GM20431 (cell line): ENCODE measurements around the gene ERVW-1.
"Not testable (repeated sequence)": the region's sequence is repeated elsewhere in the genome, so short reads cannot be mapped to it uniquely, and the experiment has no call there.

Experiments
- in situ Hi-C: fragments of 300-500 bp; cut with MseI, MboI; formaldehyde crosslinking; loops from one replicate; pipeline ENCODE4 v1.15.0; 2020; ENCODE audit warnings: low sequenced_read_pairs; ENCODE audit not compliant: unreplicated experiment

The ERVW-1 gene

DNA sequence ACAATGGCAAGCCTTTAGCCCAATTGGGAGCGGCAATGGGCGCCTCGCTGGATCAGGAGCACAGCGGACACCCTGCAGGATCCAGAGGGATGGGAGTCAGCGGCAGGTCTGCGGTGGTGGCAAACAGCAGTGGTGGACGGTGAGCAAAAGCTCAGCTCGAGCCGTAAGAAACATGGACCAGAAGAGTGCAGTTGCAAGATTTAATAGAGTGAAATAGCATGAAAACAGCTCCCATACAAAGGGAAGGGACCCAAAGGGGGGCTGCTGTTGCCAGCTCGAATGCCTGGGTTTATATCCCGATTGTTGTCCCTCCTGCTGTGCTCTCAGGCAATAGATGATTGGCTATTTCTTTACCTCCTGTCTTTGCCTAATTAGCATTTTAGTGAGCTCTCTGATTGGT lies at the start of gene ERVW-1:
Gene ERVW-1, minus strand, starts transcription at position 266 of the 400 bp plus-strand sequence. CDS start 7,565 bp downstream, outside the sequence.
- in situ Hi-C loops = not testable (repeated sequence)

DNA sequence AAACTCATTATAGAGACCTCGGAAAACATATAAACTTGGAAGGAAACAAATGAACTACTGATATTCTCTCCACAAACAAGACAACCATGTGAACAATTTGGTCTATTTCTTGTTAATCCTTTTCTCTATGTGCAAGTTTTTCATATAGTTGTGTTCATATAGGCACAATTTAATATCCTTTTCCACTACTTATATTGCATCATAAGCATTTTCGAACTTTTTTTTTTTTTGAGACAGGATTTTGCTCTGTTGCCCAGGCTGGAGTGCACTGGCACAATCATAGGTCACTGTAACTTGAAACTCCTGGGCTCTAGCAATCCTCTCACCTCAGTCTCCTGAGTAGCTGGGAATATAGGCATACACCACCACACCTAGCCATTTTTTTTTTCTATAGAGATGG lies 45.4 kb upstream of the ERVW-1 start:
- in situ Hi-C loops = no loop called here

DNA sequence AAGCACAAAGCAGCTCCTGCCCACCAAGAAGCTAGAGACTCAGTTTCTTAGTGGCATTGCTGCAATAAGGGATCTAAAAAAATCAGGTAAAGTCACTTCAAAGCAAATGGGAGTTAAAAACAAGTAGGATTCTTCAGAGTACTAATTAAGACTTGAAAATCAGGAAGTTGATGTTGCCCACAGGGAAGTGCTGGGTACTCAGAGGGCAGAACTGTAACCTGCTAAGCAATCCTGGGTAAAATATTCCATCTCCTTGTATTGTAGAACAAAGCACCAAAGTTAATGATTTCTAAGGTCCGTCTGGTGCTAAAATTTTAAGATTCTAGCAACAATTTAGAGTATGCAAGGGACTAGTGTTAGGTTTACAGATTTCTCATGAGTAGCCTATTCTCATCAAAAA lies 42.3 kb upstream of the ERVW-1 start:
- in situ Hi-C loops = no loop called here

- in situ Hi-C loops = no loop called here
These were observed 39.9 kb upstream of the ERVW-1 start for GRCh38 chr7:92517631-92518030.

GRCh38 chr7:92513167-92513902 lies 35.6 kb upstream of the ERVW-1 start:
- in situ Hi-C loops = no loop called here

DNA sequence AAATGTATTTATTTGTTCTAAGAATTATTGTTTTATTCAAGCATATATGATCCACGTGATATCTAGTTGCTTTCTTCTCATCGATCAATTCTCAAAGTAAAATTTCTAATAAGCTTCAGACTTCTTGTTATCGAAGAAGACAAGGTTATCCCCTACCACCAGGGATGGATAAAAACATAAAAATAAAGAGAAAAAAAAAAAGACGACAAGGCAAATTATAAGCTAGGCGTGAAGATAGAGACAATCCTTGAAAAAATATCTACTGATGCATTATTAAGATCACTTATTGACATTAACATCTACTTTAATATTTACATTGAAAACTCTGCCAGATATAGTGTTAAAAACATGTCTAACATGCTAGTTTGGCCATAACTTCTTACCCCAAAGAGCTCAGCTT lies 31.2 kb upstream of the ERVW-1 start:
- in situ Hi-C loops = no loop called here

DNA sequence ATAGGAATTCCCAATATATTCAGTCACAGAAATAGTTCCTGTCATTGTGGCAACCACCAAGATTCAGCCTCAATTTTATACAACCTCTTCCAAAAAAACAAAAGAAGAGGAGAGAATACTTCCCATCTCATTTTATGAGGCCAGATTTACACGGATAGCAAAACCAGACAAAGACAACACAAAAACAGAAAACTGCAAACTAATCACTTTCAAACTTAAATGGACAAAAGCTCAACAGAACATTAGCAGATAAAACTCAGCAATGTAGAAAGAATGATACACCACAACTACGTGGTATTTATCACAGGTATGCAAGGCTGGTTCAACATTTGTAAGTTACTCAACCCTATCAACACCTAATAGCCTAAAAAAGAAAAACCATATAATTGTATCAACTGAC lies 28.6 kb upstream of the ERVW-1 start:
- in situ Hi-C loops = no loop called here

- in situ Hi-C loops = no loop called here
These were observed 26.8 kb upstream of the ERVW-1 start for GRCh38 chr7:92504563-92504962.

GRCh38 chr7:92503767-92504166 lies 26.0 kb upstream of the ERVW-1 start:
- in situ Hi-C loops = no loop called here

DNA sequence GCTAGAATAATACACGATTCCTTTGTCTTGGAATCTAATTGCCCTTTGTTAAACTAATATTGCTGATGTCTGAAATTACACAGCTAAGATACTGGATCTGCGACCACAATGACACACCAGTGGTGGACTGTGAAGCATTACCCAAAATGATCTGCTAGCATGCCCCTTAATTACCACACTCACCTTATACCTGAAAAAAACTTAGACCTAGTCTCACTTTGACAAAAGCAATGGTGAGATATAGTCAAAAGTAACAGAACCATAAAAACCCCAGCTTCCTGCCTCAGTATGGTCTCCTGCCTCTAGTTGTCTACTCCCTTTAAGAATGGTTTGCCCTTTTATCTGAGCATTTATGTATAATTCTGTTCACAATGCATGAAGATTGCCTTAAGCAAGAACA lies 20.8 kb upstream of the ERVW-1 start:
- in situ Hi-C loops = no loop called here

DNA sequence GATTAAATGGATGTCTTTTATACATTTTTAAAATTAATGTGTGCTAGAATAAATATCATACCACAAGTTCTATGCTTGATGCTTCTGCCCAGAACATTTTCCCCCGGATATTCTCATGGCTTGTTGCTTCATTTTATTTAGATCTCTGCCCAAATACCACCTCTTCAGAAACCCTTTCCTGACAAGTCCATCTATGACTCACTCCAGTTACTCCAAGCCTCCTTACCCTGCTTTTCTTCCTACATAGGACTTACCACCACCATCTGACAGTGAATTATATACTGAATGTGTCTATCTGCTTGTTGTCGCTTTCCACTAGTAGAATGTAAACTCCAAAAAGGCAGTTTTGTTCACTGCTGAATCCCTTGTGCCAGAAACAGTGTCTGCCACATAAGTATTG lies 19.1 kb upstream of the ERVW-1 start:
- in situ Hi-C loops = no loop called here

DNA sequence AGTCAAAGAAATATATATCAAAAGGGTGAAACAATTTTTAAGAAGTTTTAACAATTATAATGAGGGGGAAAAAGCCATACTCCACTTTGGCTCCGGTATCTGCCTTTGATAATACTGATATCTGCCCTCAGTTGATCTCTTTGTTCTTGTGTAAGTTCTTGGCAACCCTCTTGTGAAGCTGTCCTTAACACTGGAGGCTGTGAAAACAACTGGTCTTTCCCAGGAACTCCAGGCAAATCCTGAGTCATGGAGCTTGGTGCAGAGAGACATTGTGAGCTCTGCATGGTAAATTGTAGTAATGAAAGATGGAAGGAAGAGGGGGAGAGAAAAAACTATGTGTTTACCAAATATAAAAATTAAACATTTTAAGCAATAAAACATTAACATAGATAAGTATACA lies 11.9 kb upstream of the ERVW-1 start:
- in situ Hi-C loops = no loop called here

- in situ Hi-C loops = no loop called here
These were observed 10.1 kb upstream of the ERVW-1 start for GRCh38 chr7:92487804-92488203.

DNA sequence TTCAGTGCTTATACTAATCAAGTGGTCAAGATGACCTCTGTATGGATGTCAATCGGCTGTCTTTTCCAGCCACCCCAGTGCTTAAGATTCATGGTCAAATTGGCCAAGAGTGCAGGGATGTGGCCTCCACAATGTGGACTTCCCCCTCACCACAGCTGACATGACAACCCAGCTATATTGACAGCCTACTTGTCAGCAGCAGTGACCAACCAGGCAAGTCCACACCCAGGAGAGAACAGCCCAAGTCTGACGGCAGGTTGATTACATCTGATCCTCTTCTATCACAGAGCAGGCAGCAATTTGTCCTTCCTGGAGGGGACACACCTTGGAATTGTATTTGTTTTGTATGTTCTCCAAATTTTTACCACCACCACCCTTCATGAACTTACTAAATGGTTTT lies 8.2 kb upstream of the ERVW-1 start:
- in situ Hi-C loops = no loop called here

DNA sequence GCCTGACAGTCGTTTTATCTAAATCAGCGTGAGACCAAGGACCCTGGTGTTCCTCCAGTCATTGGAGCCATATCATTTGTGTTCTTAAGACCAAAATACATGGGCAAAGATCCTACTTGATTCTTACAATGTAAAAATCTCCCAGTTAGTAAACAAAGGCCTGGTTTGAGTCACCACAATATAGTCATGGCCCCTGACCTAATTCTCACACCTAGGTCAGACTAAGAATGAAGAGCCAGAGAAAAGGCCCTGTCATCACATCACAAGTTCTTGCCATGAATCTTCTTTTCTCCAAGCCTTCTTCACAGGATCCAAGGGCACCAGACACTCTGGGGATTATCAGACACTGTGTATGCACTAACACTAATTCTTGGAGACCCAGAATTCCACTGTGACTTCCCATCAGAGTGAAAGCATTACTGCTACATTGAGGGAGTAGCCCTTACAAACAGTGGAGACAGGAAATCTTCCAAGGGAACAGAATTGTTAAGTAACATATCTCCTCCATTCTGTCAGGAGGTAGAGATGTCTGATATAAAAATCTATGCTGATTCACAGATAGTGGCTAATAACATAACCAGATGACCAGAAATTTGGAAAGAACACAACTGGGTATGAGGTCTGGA lies 7.6 kb upstream of the ERVW-1 start:
- in situ Hi-C loops = no loop called here

DNA sequence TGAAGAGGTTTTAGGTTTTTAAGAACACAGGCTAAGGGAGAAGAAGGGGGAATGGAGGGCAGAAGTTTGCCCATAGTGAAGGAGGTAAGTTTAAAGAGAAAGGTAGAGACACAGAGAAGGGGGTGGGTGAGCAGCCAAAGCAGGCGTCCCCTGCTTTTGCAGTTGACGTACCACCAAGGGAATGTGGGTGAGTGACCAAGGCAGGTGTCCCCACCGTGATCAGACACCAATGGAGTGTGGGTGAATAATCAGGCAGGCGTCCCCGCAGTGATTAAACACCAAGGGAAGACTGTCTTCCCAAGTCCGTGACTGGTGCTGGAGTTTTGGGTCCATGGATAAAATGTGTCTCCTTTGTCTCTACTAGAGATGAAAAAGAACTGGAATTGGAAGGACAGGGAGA lies 6.5 kb upstream of the ERVW-1 start:
- in situ Hi-C loops = not testable (repeated sequence)

DNA sequence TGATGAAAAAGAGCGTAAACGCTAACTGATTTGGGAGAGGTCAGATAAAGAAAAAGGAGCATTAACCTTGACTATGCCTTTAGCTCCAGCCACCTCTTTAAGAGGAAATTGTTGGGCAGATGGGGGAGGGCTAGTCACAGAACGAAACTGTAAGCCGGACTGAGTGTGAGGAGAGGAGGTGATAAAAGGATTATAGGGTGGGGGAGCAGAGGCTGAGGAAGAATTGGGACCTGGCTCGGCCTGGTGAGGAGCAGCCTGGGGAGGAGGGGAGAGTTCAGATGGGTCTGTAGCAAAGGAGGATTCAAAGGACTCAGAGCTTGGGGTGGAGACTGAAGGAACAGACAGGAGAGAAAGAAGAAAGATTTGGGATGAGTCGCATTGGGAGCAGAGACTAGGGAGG lies 5.9 kb upstream of the ERVW-1 start:
- in situ Hi-C loops = not testable (repeated sequence)

DNA sequence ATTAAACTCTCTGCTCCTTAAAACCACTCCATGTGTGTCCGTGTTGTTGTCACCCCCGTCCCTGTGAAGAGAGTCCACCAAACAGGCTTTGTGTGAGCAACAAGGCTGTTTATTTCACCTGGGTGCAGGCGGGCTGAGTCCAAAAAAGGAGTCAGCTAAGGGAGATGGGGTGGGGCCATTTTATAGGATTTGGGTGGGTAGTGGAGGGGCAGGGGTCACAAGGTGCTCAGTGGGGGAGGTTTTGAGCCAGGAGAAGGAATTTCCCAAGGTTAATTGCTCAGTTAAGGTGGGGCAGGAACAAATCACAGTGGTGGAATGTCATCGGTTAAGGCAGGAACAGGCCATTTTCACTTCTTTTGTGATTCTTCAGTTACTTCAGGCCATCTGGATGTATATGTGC lies 1.4 kb upstream of the ERVW-1 start:
- in situ Hi-C loops = not testable (repeated sequence)

DNA sequence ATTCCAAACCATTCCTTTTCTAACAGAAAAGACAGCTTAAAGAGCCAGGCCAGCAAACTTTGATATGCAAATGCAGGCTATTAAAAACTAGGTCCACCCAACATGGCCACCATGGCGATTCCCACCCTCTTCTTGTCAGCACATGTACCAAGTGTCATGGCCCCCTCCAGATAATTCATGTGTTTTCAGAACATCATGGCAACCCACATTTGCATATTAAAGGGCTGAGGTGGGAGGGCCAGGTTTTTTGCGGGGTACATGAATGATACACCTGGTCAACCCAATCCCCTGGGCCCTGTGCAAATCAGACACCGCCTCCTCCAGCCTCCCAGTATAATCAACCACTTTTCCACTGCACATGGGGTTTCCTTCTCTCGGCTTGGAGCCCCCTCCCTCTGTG lies 965 bp upstream of the ERVW-1 start:
- in situ Hi-C loops = no loop called here

DNA sequence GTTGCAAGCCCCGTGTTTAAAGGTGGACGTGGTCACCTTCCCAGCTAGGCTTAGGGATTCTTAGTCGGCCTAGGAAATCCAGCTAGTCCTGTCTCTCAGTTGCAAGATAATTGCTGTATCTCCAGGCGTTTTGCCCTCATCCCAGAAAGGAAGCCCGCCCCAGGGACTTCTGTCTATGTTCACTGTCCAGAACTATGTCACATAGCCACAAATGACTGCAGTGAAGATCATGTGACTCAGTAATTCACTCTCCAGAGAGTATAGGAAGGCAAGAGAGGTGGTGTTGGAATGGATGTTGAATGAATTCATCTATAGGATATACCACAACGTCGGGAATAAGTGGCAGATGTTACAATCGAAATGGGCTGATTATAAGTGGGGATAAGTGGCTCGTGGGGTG lies 349 bp upstream of the ERVW-1 start:
- in situ Hi-C loops = no loop called here

GRCh38 chr7:92475851-92476590 lies 1.7 kb downstream of the ERVW-1 start:
- in situ Hi-C loops = not testable (repeated sequence)
